Activated T-cell treated with anti-CD3 and anti-CD28 coated beads, Interleukin-2, amount 50 U/mL, for 48 hours (primary cell): ENCODE results near the gene SYS1.

Experiments
- DNase-seq, 2 experiments: peaks; one replicate each; pipeline ENCODE4 v3.0.0-alpha.2; 2020

The SYS1 gene

GRCh38 chr20:45358282-45359068 lies 4.5 kb upstream of the SYS1 start:
- no peak for DNase-seq

- DNase-seq: no peak
These were observed 3.9 kb upstream of the SYS1 start for GRCh38 chr20:45359069-45359405.

- DNase-seq: no peak
These were observed 3.4 kb upstream of the SYS1 start for GRCh38 chr20:45359406-45360148.

DNA sequence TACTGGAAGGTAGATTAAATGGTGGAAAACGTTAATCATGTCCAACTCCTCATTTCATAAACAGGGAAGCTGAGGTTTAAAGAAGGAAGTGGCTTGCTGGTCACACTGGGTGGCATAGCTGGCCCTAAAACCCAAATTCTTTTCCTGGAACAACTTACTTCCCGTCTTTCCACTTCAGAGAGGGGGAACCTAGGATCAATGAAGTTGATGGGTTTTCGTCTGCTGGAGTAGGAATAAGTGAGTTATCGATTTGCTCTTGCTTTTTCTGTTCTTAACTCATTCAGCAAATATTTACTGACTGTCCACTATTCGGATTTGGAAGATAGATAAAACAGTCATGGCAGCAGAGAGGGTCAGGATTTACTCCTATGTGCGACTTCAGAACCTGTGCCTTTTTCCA lies 1.2 kb upstream of the SYS1 start:
- no peak for DNase-seq

- no peak for DNase-seq
These were observed 896 bp downstream of the SYS1 start for GRCh38 chr20:45363611-45364492.

- DNase-seq: peak in 1 of 2 experiments; percentile 2
These were observed 2.6 kb downstream of the SYS1 start for GRCh38 chr20:45365444-45365970.

- no peak for DNase-seq
These were observed 3.2 kb downstream of the SYS1 start for GRCh38 chr20:45366192-45366591.

DNA sequence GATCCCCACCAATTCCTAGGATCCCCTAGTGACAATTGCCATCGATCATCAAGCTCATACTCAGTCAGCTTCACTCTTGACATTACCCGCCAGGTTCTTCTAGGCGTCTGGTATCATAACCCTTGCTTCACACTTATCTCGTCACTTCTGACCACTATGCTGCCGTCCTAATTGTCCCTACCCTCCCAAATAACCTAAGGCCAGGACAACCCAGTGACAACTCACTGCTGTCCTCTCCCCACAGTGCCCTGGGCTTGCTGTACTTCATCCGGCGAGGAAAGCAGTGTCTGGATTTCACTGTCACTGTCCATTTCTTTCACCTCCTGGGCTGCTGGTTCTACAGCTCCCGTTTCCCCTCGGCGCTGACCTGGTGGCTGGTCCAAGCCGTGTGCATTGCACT lies 3.7 kb downstream of the SYS1 start:
- DNase-seq: no peak

DNA sequence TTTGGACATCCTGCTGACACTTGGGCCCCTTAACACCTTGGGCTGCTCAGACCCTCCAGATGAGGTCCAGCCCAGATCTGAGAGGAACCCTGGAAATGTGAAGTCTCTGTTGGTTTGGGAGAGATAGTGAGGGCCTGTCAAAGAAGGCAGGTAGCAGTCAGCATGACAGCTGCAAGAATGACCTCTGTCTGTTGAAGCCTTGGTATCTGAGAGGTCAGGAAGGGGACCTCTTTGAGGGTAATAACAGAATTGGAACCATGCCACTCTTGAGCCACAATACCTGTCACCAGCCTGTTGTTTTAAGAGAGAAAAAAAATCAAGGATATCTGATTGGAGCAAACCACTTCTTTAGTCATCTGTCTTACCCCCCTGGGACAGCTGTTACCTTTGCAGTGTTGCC lies 4.2 kb downstream of the SYS1 start:
- DNase-seq: no peak

- DNase-seq: peak in 1 of 2 experiments; percentile 26
These were observed 5.4 kb downstream of the SYS1 start for GRCh38 chr20:45368221-45368980.

DNA sequence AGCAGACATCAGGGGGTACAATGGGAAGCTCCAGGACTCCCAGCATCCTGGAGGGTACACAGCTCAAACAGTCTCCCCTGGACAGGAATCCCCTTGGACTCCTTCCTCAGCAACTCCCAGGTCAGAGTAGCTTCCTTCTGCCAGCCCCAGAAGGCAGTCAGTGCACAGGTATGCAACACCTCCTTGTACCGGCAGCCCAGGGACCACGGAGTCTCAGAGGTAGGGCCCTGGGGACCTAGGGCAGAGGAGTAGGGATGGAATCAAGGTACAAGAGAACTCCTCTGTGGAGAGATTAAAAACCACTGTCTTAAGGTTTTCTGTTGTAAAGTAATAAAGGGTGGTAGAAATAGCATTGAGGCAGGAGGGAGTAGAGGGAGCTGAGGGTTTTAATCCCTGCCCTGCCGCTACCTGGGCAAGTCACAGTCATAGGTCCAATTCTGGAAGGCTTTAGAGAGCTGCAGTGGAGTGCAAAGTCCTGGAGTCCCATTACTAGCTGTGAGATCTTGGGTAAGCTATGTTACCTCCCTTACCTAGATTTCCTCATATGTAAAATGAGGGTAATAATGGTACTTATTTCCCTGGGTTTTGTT lies 7.7 kb downstream of the SYS1 start:
- DNase-seq: peak in 1 of 2 experiments; percentile 14

- DNase-seq: peak in 1 of 2 experiments; percentile 16
These were observed 9.3 kb downstream of the SYS1 start for GRCh38 chr20:45372241-45372640.

- DNase-seq: peak in 1 of 2 experiments; percentile 25
These were observed 9.8 kb downstream of the SYS1 start for GRCh38 chr20:45372646-45373352.

DNA sequence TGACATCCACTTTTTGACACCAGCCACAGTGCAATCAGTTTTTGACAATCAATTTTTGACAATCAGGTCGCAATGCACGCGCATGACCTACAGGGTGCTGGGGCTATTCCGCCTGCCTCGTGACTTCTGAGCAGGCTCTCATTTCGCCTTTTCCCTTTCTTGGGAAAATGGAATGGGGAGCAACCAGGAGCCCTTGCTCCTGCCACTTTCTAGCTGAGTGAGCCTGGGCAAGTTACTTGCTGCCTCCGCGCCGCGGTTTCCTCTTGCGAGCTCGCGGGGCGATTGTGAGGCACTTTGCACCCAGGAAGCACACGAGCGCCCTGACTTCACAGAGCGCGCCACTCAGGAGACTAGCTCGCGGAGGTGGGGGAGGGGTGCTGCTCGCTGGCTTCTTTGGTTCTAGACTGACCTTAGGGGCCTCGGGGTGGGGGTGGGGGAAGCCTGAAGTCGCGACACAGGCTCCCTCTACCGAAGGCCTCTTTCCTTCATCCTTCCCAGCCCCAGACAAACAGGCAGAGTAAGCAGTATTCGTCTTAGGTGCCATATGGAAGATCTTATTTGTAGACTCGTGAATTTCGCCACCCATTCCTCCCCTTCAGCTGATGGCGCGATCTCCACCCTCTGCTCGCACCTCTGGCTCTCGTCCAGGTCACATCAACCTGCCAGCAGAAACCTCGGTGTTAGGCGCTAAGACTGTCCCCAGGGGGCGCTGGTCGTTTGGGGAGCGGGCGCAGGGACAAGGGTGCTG lies 10.6 kb downstream of the SYS1 start:
- DNase-seq: peak; percentile 95 to 97

DNA sequence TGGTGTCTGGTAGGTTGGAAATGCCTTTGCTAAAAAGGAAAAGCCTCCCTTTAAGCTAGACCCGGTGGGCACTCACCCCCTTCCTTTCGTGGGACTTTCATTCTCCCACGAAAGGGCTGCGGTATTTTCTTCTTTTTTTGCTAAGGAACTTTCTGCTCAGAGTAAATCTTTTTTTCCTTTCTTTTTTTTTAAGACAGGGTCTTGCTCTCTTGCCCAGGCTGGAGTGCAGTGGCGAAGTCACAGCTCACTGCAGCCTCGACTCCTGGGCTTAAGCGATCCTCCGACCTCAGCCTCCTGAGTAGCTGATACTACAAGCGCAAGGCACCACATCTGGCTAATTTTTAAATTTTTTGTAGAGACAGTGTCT lies 11.1 kb downstream of the SYS1 start:
- no peak for DNase-seq

GRCh38 chr20:45374966-45375365 lies 12.0 kb downstream of the SYS1 start:
- no peak for DNase-seq

GRCh38 chr20:45377269-45377668 lies 14.3 kb downstream of the SYS1 start:
- no peak for DNase-seq

DNA sequence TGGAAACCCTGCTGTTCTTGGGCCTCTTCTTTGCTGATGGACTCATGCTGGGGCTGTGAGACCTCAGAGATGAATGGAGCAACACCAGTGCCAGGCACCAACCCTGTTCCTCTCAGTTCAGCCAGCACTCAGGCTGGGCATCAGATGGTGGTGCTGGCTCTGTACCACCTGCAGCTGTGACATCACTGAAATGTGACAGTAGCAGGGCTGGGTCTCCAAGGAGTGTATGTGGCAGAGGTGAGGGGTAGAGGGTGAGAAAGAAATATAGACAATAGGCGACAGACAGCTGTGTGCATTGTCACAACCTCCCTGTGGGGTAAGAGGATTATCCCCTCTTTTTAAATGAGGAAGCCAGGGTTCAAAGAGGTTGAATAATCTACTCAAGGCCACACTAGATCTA lies 15.2 kb downstream of the SYS1 start, which contains the start of gene TP53TG5:
TSS of gene TP53TG5 (minus strand) at position 135 of the 400 bp plus-strand sequence. CDS start at position 46, 89 bp downstream.
- no peak for DNase-seq

- no peak for DNase-seq
These were observed 24.3 kb downstream of the SYS1 start for GRCh38 chr20:45387274-45387673.

GRCh38 chr20:45390931-45391330 lies 28.0 kb downstream of the SYS1 start:
- no peak for DNase-seq
